22Rv1 (cell line): ENCODE data around the gene L3HYPDH.

Experiments
- ZFX ChIP-seq: fragments of 450-650 bp; IDR thresholded peaks from 2 replicates; pipeline ENCODE4 v1.6.1; 2017; ENCODE audit warnings: antibody characterized with exemption, borderline replicate concordance
- TF ChIP-seq, protein P1 (sequence below): fragments of 450-650 bp; IDR thresholded peaks from 2 replicates; pipeline ENCODE4 v1.5.1; 2017; ENCODE audit warnings: mild to moderate bottlenecking

GRCh38 chr14:59530349-59530748 lies 46.1 kb upstream of the L3HYPDH start:
- TF ChIP-seq, protein P1, sequence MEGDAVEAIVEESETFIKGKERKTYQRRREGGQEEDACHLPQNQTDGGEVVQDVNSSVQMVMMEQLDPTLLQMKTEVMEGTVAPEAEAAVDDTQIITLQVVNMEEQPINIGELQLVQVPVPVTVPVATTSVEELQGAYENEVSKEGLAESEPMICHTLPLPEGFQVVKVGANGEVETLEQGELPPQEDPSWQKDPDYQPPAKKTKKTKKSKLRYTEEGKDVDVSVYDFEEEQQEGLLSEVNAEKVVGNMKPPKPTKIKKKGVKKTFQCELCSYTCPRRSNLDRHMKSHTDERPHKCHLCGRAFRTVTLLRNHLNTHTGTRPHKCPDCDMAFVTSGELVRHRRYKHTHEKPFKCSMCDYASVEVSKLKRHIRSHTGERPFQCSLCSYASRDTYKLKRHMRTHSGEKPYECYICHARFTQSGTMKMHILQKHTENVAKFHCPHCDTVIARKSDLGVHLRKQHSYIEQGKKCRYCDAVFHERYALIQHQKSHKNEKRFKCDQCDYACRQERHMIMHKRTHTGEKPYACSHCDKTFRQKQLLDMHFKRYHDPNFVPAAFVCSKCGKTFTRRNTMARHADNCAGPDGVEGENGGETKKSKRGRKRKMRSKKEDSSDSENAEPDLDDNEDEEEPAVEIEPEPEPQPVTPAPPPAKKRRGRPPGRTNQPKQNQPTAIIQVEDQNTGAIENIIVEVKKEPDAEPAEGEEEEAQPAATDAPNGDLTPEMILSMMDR = no peak
- no peak for TF ChIP-seq ZFX
